GM23248 (cell line): ENCODE data around the gene CREBBP.

Source experiments
- EZH2 ChIP-seq: fragments of 200-600 bp; sonication (generic); IDR thresholded peaks from 2 replicates; pipeline ENCODE4 v1.6.1; 2018; ENCODE audit warnings: antibody characterized with exemption, mild to moderate bottlenecking; ENCODE audit not compliant: insufficient read depth, poor library complexity, severe bottlenecking
- EZH2phosphoT487 ChIP-seq: fragments of 200-600 bp; sonication (generic); IDR thresholded peaks from 2 replicates; pipeline ENCODE4 v1.6.1; 2018; ENCODE audit warnings: antibody characterized with exemption, moderate library complexity, mild to moderate bottlenecking, low read depth; ENCODE audit not compliant: insufficient read depth

GRCh38 chr16:3821184-3821583 is 59.3 kb downstream of the CREBBP start:
- TF ChIP-seq EZH2phosphoT487 (no peak), EZH2 (no peak)
